Vagina (tissue), 2 donors: ENCODE data around the gene STK10. TPM values are rescaled to one million over a fixed set of nuclear protein-coding genes. Genes with fewer than 3 reads are reported as not detected.

Experiments
- DNase-seq, 2 donors: peaks; one replicate each; pipeline ENCODE4 v3.0.0-alpha.2; 2017; ENCODE audit errors: extremely low spot score in 2 of 2
- H3K27ac ChIP-seq: fragments of 200-600 bp; sonication (generic); one replicate; pipeline ENCODE4 v1.5.1; 2019
- H3K27me3 ChIP-seq: fragments of 200-600 bp; sonication (generic); one replicate; pipeline ENCODE4 v1.5.1; 2019
- H3K36me3 ChIP-seq, 2 donors: fragments of 200-600 bp; sonication (generic); one replicate each; pipeline ENCODE4 v1.5.1; 2017 to 2019
- H3K4me1 ChIP-seq: fragments of 200-600 bp; sonication (generic); one replicate; pipeline ENCODE4 v1.5.1; 2019
- H3K4me3 ChIP-seq, 2 donors: fragments of 200-600 bp; sonication (generic); 1 replicate in 1 of 2; 2 replicates in 1 of 2; pipeline ENCODE4 v1.5.1; 2016 to 2019
- H3K9me3 ChIP-seq: fragments of 200-600 bp; sonication (generic); one replicate; pipeline ENCODE4 v1.5.1; 2019
- CTCF ChIP-seq, 3 experiments: fragments of 450-650 bp in 2 of 3; fragments of 200-600 bp in 1 of 3; sonication (generic) in 1 of 3; IDR thresholded peaks; one replicate each; pipeline ENCODE4 v1.5.1; 2017 to 2019; ENCODE audit warnings: antibody characterized with exemption in 3 of 3, mild to moderate bottlenecking in 2 of 3, moderate library complexity in 2 of 3
- POLR2A ChIP-seq, 2 donors: fragments of 450-650 bp; IDR thresholded peaks; one replicate each; pipeline ENCODE4 v1.6.1; 2017; ENCODE audit warnings: antibody characterized with exemption in 2 of 2, mild to moderate bottlenecking in 2 of 2, moderate library complexity in 2 of 2
- POLR2AphosphoS5 ChIP-seq, 2 donors: sonication (generic); formaldehyde crosslinking; IDR thresholded peaks; one replicate each; pipeline ENCODE4 v1.9.0; 2017; ENCODE audit warnings: antibody characterized with exemption in 2 of 2, mild to moderate bottlenecking in 2 of 2, low read depth in 1 of 2; ENCODE audit not compliant: insufficient read depth in 1 of 2
- intact Hi-C: fragments of 100-400 bp; cut with DNase I; formaldehyde crosslinking; loops from one replicate; pipeline ENCODE4 v1.15.1; 2023
- total RNA-seq: library from RNA; depleted of rRNA; stranded (reverse); fragments of >200 nt; gene quantifications from one replicate; pipeline ENCODE4 v1.2.3, GENCODE V29; 2016

Gene STK10
- total RNA-seq, 1 donor from 2014 or later = 33.9 TPM

- H3K36me3 ChIP-seq = no peaks in the 10 kb centered on the region
- peak overlapping the region; percentile 93 for H3K27ac ChIP-seq
- H3K9me3 ChIP-seq = no peaks in the 10 kb centered on the region
- H3K27me3 ChIP-seq = no peaks in the 10 kb centered on the region
- TF ChIP-seq CTCF (IDR thresholded peaks at IDR 0.05) (no peak), POLR2AphosphoS5 (IDR thresholded peaks at IDR 0.05; ENCODE audit: insufficient read depth in 1 of 2, low read depth in 1 of 2) (no peak), POLR2A (IDR thresholded peaks at IDR 0.05) (no peak)
- peak overlapping the region; percentile 84 to 94 for H3K4me3 ChIP-seq
- peaks cover 41% of the 10 kb centered on the region for H3K4me1 ChIP-seq
- intact Hi-C loops = loop anchor here (10.0 kb wide), 1 partner anchor 93 kb away; no protein-coding TSS in a partner anchor
- no peak for DNase-seq
Observed at GRCh38 chr5:172007175-172008110, 180.6 kb downstream of the STK10 start.

- H3K36me3 ChIP-seq = no peaks in the 10 kb centered on the region
- intact Hi-C loops = loop anchor here (10.0 kb wide), 1 partner anchor 92 kb away; no protein-coding TSS in a partner anchor
Observed at GRCh38 chr5:172006321-172007174, 181.5 kb downstream of the STK10 start, which contains the start of gene FBXW11. FBXW11 (minus strand) TSS chr5:172006638; CDS start chr5:172006502, 136 bp downstream.

GRCh38 chr5:172005708-172006320 is 182.2 kb downstream of the STK10 start:
- DNase-seq = no peak
- Histone ChIP-seq H3K4me1 (peaks cover 57% of the 10 kb centered on the region), H3K27me3 (no peaks in the 10 kb centered on the region), H3K27ac (peak overlapping the region; percentile 93), H3K4me3 (peak overlapping the region; percentile 84 to 94), H3K36me3 (no peaks in the 10 kb centered on the region), H3K9me3 (no peaks in the 10 kb centered on the region)
- intact Hi-C loops = loop anchor here (10.0 kb wide), 1 partner anchor 91 kb away; no protein-coding TSS in a partner anchor
- TF ChIP-seq POLR2A (IDR thresholded peaks at IDR 0.05) (no peak), POLR2AphosphoS5 (IDR thresholded peaks at IDR 0.05; ENCODE audit: insufficient read depth in 1 of 2, low read depth in 1 of 2) (no peak), CTCF (IDR thresholded peaks at IDR 0.05) (no peak)

More at GRCh38 chr5:172006321-172007174, 181.5 kb downstream of the STK10 start, which contains the start of gene FBXW11:
- Histone ChIP-seq H3K27me3 (no peaks in the 10 kb centered on the region), H3K4me1 (peaks cover 50% of the 10 kb centered on the region), H3K4me3 (peak within 1 kb of the TSS; percentile 84 to 94), H3K9me3 (no peaks in the 10 kb centered on the region), H3K27ac (peak within 1 kb of the TSS; percentile 93)
- peak in 1 of 2 donors; percentile 82 for TF ChIP-seq POLR2A (IDR thresholded peaks at IDR 0.05)
- TF ChIP-seq POLR2AphosphoS5 (IDR thresholded peaks at IDR 0.05; ENCODE audit: insufficient read depth in 1 of 2, low read depth in 1 of 2) = peak; percentile 87 to 96
- TF ChIP-seq CTCF (IDR thresholded peaks at IDR 0.05) = no peak
- DNase-seq = peak; percentile 97 to 98

GRCh38 chr5:172004824-172005237 is 183.2 kb downstream of the STK10 start:
- intact Hi-C loops = loop anchor here (10.0 kb wide), 1 partner anchor 90 kb away; no protein-coding TSS in a partner anchor
- TF ChIP-seq POLR2A (IDR thresholded peaks at IDR 0.05) (no peak), CTCF (IDR thresholded peaks at IDR 0.05) (no peak), POLR2AphosphoS5 (IDR thresholded peaks at IDR 0.05; ENCODE audit: insufficient read depth in 1 of 2, low read depth in 1 of 2) (no peak)
- peaks cover 66% of the 10 kb centered on the region for H3K4me1 ChIP-seq
- no peaks in the 10 kb centered on the region for H3K36me3 ChIP-seq
- H3K27me3 ChIP-seq = no peaks in the 10 kb centered on the region
- peak overlapping the region; percentile 84 to 94 for H3K4me3 ChIP-seq
- peak overlapping the region; percentile 93 for H3K27ac ChIP-seq
- DNase-seq = no peak
- no peaks in the 10 kb centered on the region for H3K9me3 ChIP-seq
